T-helper 22 cell (primary cell): ENCODE data around the gene DNAJB12.
A peak's percentile ranks its signal among the peaks of the same experiment; 100 is the strongest.
"Not testable (repeated sequence)": the region's sequence is repeated elsewhere in the genome, so short reads cannot be mapped to it uniquely, and the experiment has no call there.

Experiments used
- DNase-seq: peaks from one replicate; pipeline ENCODE4 v3.0.0-alpha.2; 2020; ENCODE audit warnings: low read depth

DNAJB12 gene

DNA sequence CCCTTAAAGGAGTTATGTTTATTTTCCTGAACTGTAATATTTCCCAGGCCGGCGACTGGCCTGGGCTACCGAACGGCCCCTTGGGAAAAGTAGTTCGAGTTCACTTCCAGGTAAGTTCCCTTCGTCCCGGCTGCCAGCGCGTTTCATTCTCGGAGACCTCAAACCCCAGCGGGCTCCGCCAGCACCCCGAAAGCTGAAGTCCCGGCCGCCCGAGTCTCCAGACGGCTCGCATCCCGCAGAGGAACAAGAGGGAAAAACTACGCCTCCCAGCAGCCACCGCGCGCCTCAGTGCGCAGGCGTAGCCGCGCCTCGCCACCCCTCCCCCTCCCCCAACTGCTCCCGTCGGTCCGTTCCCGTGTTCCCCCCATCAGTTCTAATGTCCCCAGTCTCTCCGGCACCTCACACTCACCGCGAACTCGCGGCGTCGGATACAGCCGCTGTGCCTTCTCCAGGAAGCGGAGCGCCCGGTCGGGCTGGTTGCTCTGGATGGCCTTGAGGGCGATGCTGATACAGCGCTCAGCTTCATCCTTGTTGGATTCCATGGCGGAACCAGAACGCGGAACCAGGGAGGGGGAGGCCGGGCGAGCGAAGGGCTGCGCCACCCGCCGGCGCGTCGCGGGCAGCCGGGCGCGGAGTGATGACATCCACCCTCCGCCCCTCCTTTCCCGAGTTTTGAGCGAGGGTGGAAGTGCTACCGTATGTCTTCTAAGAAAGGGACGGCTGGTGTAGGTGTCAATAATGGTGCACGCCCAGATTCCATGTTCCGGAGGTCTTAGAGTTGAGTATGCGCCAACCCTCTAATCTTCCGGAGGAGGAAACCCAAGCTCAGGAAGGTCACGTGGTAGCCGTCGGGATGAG lies at the start of gene DNAJB12:
DNAJB12 (minus strand) TSS at position 564 of the 858 bp plus-strand sequence; CDS start at position 542, 22 bp downstream.
- peak; percentile 80 for DNase-seq

DNA sequence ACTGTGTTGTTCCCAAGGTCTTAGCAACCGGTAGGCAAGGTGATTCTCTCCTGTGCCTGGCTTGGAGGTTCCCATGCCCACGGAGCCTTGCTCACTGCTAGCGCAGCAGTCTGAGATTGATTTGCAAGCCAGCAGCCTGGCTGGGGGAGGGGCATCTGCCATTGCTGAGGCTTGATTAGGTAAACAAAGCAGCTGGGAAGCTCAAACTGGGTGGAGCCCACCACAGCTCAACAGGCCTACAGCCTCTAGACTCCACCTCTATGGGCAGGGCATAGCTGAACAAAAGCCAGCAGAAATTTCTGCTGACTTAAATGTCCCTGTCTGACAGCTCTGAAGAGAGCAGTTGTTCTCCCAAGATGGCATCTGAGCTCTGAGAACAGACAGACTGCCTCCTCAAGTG lies 40.9 kb upstream of the DNAJB12 start:
- not testable (repeated sequence) for DNase-seq

DNA sequence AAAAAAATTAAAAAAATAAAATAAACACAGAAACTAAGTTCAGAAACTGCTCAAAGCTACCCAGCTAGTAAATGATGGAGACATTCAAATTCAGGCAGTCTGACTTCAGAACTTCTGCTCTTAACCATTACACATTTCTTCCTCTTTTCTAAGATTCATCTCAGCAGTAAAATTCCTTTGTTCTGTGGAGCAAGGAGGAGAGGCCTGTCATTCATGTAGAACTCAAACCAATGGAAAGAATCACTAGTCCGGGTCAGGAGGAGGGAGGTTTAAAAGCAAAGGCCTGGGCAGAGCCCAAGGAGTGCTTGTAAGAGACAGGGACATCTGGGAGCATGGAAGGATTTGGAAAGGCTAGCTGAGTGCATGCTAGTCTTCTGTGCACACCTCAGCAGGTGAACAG lies 37.9 kb upstream of the DNAJB12 start:
- no peak for DNase-seq

DNA sequence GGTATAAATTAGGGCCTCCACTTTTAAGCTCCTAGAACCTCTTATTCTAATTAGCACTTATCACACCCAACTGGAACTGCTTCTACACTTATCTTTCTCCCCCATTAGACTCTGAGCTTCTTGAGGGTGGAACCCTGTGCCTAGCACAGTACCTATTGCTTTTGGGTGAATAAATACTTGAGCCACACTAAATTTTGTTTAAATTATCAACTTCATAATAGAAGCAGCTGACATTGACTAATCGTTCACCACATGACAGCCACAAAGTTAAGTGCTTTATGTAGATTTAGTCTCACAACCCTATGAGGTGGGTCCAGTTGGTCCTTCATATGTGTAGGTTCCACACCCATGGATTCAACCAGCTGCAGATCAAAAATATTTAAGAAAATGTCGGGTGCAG lies 36.0 kb upstream of the DNAJB12 start:
- no peak for DNase-seq

DNA sequence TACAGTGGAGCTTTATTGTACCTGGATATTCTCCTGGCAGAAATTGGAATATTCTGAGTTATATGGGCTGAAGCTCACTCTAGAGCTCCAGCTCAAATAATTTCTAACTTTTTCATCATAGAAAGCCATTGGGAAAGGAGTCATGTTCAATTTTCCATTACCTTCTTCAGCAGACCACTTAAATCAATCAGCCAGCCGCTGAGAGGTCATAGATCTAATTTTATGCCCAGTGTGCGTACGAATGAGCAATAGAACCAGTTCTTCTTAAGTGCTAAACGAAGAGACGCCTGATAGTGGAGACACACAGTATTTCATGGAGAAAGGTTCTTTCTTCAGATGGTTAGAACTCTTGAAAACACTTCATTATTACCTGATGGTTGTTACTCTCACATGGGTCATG lies 35.0 kb upstream of the DNAJB12 start:
- no peak for DNase-seq

DNA sequence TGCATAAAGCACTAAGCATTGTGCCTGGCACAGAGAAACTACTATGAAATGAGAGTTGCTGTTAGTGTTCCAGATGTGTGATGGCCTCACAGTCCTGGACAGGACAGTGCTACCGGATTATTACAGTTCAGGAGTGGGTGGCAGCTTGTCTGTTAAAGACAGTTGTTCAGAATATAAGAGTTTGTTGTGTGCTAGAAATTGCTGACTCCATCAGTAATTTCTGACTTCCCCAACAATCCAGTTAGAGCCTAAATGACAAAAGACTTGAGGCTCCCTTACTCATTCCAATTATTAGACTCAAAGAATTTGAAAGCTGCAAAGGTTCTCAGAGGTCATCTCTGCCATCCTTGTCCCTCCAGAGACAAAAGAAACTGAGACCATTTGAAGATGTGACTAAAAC lies 34.3 kb upstream of the DNAJB12 start:
- no peak for DNase-seq

DNA sequence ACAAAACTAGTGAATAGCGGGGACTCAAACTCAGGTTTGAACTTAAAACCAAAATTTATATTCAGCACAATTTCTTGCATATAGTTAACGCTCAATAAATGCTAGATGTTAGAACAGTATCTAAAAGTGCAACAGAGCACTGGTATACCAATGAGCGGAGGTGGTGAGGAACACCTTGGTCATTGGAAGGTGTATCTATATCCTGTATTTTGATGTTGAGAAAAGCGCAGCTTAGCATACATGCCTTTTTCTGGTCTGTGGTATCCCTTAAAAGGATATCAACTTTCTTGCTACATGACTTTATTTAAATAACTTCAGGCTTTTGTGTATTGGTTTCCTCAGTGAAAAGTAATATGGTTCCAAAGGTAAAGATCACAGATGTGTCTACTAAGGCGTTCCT lies 33.3 kb upstream of the DNAJB12 start:
- DNase-seq: no peak

DNA sequence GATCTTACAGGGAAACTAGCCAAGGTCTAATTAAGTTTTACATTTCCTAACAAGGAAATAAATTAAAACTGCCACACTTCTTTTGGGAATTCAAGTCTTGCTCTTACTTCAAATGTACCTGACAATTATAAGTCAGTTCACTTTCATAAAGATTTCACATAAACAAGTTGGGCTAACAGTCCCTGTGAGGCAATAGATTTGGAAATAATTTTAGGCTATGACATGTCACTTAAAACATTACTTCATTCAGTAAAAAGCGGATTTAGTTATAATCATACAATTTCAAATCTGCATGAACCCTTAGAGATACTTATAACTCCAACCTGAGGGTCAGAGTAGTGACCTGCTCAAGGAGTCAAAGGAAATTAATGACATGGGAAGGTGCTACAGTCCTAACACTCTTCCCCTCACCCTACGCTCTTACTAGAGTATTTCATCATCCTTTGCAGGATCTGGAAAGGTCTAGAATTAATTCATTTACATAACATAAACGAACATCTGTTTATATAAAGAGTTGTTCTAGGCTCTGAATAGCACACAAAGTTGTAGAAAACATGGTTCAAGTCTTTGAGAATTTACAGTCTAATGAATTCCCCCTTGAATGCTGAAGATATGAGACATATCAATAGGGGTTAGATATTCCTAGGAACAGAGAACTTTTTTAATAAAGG lies 32.3 kb upstream of the DNAJB12 start:
- DNase-seq: no peak

DNA sequence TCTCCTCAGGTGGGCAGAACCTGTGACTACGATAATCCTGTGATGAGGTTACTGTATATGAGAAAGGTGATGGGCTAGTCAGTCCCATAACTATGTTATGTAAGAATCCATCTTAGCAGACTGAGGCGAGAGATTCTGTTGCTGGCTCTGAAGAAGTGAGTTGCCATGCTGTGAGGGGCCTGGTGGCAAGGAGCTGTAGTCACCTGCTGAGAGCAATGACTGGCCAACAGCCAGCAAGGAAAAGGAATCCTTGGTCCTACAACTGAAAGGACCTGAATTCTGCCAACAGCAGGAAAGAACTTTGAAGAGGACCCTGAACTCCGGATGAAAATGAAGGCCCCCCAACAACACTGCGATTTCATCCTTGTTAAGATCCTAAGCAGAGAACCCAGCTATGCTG lies 31.0 kb upstream of the DNAJB12 start:
- no peak for DNase-seq

DNA sequence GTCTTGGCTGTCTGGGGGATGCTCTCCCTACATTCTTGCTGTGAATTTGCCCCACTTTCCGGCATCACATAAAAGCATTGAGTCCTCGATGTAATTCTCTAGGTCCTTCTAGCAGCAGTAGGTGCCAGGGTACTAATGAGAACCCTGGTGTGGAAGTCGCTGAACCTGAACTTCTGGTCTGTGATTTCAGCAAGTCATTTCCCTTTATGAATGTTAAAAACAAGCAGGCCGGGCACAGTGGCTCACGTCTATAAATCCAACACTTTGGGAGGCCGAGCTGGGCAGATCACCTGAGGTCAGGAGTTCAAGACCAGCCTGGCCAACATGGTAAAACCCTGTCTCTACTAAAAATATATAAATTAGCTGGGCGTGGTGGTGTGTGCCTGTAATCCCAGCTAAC lies 30.3 kb upstream of the DNAJB12 start:
- DNase-seq: not testable (repeated sequence)

DNA sequence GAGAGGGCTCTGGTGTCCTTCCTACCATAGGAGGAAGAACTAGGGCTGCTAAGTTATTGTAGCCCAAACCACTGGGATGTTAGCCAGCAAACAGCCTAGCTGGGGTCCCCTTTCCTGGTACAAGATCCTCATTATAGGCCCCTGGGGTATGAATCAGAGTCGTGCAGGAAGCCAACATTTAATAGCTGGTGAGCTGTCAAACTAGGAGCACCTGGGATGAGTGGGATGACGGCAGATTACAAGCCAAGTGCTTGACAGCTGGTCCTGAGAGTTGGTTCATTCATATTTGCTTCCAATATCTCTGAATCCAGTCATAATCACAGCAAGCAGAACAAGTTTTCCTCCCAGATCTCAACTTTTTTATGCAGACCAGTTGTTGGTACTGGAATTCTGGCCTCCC lies 25.1 kb upstream of the DNAJB12 start:
- no peak for DNase-seq

DNA sequence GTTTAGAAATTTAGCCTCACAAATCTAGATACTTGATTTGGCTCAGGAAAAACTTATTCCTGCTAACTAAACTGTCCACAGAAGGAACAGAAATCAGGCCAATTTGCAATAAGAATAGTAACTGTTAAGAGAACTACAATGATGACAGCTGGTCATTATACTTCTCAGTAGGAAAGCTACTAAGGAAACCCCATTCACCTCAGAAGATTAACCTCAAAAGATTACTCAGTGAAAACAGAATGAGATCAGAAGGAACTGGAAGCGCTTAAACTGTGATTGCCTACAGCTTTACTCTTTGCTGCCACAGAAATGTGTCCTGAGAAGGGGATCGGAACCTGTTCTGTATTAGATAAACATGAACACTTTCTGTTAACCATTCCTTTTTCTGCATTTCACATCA lies 24.3 kb upstream of the DNAJB12 start:
- DNase-seq: no peak

DNA sequence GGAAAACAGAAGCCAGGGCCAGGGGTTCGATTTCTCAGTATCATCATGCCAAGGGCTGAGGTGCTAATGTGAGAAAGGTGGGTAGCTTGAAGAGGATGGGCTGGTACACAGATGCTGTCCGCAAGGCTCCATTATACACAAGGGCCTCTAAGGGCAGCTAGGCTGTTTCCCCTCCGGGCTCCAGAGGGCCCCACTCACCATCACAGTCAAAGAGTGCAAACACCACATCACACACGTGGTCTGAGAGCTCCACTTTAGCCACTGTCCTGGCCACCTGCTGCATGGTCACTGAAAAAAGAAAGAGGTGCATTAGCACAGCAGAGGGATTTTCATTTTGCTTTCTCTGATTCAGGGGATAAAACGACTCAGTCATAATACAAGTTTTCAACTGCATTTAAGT lies 20.9 kb upstream of the DNAJB12 start:
- no peak for DNase-seq

DNA sequence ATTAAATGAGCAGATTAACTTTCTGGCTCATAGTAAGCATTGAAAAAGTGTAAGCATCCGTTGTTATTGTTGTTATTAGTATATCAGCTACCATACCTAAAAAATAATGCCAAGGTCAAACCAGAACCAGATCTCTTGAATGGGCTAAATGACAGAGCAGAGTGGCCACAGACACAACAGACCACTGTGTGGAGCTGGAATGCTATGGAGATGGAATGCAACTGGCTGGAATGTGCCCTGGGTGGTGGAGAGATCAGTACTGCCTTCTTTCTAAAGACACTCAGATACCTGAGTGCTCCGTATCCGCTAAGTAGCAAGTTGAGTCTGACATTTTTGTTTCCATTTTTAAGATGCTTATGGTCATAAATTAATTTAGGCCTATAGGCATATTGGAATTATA lies 20.5 kb upstream of the DNAJB12 start:
- DNase-seq: no peak

DNA sequence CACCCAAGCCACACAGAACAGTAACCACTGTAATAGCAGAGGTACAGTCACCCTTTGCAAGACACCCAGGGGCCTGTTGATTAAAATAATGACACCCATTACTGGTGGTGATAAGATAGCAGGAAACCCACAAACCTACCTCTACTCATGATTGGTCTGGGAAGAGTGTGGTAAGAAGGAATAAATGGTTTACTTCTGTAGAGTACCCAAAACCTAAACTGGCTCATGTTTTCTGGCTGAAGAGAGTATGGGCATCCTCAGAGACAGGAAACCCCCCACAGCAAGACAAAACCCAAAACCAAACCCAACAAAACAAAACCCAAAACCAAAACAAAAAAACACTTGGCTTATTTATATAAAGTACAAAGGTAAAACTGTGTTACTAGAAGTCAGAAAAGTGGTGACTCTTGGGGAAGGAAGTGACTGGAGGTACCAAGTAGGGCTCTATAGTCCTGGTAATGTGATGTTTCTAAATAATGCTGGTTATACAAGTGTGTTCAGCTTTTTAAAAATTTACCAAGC lies 15.5 kb upstream of the DNAJB12 start:
- DNase-seq: peak; percentile 14

DNA sequence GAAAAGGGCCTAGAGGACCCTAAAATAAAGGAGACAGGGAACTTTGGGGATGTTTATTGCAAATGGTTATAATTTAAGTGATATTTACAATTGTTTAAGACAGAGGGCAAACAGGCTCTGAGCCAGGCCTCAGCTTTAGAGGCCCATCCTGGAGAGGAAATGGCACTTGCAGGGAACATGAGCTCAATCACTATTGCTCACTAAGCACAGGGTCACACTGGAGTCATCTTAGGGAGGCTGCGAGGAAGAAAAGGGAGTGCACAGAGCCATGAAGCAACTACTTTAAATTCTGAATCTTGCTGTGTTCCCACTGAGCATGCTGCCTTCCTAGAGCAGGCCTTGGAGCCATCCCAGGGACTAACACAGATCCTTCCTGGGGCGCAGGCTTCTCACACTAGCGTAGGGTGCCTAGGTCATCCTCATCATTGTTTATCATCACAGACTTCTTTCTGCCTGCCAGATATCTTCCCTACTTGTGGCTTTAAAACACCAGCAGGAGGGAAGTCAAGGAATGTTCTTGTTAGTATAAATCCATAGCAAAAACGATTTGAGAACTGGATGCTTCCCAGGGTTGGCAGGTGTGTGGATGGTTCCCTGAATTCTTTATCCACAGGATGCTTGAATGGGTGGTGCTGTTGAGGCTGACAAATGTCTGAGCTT lies 12.7 kb upstream of the DNAJB12 start:
- no peak for DNase-seq

DNA sequence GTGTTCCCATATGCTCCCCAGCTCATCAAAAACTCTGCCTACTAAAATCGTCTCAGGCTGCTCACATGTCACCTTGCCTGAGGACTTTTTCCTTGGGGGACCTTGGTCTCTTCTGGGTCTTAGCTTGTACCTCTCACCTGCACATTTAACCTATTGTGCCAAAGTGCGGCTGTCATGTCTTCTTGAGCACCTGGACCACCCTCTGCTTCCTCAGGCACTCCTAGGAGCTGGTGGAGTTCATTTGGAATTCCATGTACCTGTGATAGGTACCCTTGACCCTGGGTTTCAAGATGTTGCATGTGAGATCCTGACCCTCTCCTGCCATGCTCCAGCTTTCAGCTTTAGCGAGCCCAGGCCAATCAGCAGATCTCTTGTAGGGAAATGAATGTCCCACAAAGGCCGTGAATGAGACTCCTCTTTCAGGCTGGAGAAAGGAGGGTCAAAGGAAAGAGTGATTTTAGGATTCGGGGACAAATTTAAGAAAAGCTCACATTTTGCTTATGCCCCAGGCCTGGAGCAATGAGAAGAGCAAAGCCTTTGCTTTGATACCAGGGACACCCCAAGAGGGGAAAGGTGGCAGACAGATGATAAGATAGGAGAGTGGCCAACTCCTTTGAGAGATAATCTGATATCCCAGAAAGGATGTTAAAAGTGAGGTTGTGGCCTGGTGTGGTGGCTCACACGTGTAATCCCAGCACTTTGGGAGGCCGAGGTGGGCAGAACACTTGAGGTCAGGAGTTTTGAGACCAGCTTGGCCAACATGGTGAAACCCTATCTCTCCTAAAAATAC lies 10.6 kb upstream of the DNAJB12 start:
- DNase-seq: no peak

DNA sequence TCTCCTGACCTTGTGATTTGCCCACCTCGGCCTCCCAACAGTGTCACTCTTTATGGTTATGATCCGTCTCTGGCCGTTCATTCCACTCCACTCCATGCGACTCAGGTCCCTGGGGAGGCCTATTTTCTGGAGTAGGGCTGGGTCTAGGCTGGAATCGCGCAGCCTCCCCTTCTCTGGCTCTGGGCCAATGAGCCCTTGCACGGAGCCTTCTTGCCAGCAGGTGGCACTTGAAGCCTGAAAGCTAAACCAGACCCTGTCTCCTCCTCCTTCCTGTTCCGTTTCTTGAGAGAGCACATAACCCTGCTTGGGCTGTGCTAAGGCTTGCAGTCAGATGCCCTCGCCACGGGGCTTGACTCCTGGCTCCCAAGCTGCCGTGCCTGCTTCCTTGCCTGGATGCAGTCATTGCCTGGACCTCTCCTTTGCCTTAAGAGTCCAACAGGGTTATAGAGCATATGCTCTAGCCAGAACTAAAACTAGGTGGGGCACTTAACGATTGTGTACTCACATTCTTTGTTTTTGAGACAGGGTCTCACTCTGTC lies 9.6 kb upstream of the DNAJB12 start:
- peak; percentile 66 for DNase-seq

DNA sequence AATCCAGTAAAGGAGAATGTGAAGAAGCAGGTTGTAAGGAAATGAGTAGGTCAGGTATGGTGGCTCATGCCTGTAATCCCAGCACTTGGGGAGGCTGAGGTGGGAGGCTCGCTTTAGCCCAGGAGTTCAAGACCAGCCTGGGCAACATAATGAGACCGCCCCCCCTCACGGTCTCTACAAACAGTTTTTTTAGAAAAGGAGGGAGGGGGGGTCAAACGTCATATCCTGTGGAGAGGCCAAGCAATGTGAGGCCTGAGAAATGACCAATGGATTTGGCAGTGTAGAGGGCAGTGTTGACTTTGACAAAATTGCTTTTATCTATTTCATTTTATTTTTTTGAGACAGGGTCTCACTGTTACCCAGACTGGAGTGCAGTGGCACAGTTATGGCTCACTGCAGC lies 2.3 kb upstream of the DNAJB12 start:
- no peak for DNase-seq

DNA sequence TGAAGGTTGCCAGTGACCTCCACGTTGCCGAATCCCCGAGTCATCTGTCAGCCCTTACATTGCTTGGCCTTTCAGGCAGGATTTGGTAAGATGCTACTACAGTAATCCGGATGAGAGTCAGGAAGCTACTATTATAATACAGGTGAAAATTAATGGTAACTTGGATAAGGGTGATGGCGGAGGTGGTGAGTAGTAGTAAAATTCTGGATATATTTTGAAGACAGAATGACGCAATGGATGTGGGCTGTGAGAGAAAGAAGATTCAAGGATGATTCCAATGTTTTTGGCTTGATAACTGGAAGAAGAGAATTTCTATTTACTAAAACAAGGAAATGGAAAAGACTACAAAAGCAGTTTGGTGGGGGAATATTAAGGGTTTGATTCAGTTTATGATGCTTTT lies 1.4 kb upstream of the DNAJB12 start:
- no peak for DNase-seq

DNA sequence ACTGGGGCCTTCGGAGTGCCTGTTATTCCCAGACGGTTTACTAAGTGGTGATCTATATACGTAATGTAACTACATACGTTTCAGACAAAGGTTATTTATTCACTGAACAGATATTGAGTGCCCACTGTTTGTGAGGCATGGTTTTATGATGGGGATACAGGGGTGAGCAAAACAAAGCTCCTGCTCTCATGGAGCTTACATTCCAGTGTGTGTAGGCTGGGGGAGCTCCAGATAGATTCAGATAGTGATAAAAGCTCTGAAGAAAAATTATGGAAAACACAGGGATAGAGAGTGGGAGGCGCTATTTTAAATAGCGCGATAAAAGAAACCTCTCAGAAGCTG lies 466 bp upstream of the DNAJB12 start:
- DNase-seq: no peak

DNA sequence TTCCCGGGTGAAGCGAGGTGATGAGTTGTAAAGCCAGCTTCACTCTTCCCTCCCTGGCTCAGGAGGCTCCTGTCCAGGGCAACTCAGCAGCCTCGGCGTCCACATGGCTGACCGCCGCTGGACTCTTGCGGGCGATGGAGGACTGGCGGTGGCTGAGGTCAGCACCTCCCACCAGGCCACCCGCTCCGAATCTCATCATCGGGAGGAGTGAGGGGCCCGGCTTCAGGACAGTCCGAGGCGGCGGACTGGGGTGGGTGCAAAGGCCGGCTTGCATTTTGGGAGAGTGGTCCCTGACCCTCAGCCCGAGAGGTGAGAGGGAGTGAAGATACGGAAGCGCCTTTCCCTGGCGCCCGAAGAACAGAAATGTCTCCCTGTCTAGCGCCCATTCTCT lies 759 bp downstream of the DNAJB12 start:
- no peak for DNase-seq
